ENCODE results near the gene PROM1. TPM values are rescaled to one million over a fixed set of nuclear protein-coding genes. Genes with fewer than 3 reads are reported as not detected.

Gene PROM1
- total and polyA plus RNA-seq, 9 of the 15 experiments (the other 6 are each of a cell fraction or from before 2014, with no cell fraction given): 0.05 TPM; not detected in 8

DNA sequence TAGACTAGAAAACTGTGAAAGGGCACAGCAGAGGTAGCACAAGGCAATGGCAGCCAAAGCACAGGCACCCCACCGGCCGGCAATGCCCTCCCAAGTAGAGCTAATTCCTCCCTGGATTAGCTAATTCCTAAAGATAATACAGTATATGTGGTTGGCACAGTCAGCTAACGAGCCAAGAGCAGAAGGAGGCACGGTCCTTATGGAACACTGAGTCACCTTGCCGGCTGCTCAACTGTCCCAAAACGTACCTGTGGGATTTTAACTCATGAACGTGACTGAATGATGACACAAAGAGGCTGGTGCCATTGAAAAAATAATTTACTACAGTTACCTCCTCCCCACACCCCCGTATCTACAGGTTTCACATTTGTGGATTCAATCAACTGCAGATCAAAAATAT is 136.1 kb downstream of the PROM1 start:
- ATAC-seq (no peak), DNase-seq (ENCODE audit: extremely low read depth in 1 of 4, low spot score in 3 of 4) (no peak), FAIRE-seq (no peak)
- in situ Hi-C loops (cut with MboI): no loop called here
- no peaks in the 10 kb centered on the region for H3K4me1 ChIP-seq (replicated peaks in 1 of 2; ENCODE audit: control insufficient read depth in 2 of 2, insufficient read depth in 2 of 2, low read length in 2 of 2)
- H3K27me3 ChIP-seq (ENCODE audit: control insufficient read depth in 2 of 2, insufficient read depth in 2 of 2, low read length in 2 of 2): peaks cover 0 to 12% of the 10 kb centered on the region in 2 experiments; a peak in 1 of 5 replicates
- no peak overlapping the region for H3K9ac ChIP-seq (ENCODE audit: insufficient read depth in 1 of 2, low read depth in 2 of 2, low read length in 2 of 2)
- H3K4me3 ChIP-seq: no peak overlapping the region
- H2AFZ ChIP-seq (ENCODE audit: low read depth, low read length): no peak overlapping the region
- no peak overlapping the region for H3K27ac ChIP-seq (ENCODE audit: extremely low read depth, low read depth, low read length)
- WGBS (ENCODE audit: insufficient coverage, low coverage, missing lambda C conversion rate): 2% methylated on average over 8 of the region's 8 CpGs
- H3K9me3 ChIP-seq (replicated peaks; ENCODE audit: control insufficient read depth, insufficient read depth, low read depth, low read length): no peaks in the 10 kb centered on the region
- H3K9me1 ChIP-seq (ENCODE audit: control insufficient read depth, insufficient read depth, low read length): no peaks in the 10 kb centered on the region
- H3K4me2 ChIP-seq (ENCODE audit: insufficient read depth, low read length): no peak overlapping the region
- intact Hi-C loops (cut with micrococcal nuclease): no loop called here
- no TSS peak for BruUV-seq (replicated peaks)
- no peaks in the 10 kb centered on the region for H3K79me2 ChIP-seq (ENCODE audit: control insufficient read depth, insufficient read depth, low read length)
- no peak for TF ChIP-seq CSDE1 (IDR thresholded peaks at IDR 0.05)
- no peak for TF ChIP-seq ZNF316 (IDR thresholded peaks at IDR 0.05)
- no peak for TF ChIP-seq HDAC3 (IDR thresholded peaks at IDR 0.05; ENCODE audit: borderline replicate concordance, partially characterized antibody)
- no peak for TF ChIP-seq ADNP (tag; IDR thresholded peaks at IDR 0.05)
- no peak for TF ChIP-seq POLR2AphosphoS2 (IDR thresholded peaks at IDR 0.05; ENCODE audit: low read length)
- no peak for TF ChIP-seq HNRNPH1 (optimal IDR thresholded peaks at IDR 0.05; ENCODE audit: low read depth, low read length)
- TF ChIP-seq, protein P1, sequence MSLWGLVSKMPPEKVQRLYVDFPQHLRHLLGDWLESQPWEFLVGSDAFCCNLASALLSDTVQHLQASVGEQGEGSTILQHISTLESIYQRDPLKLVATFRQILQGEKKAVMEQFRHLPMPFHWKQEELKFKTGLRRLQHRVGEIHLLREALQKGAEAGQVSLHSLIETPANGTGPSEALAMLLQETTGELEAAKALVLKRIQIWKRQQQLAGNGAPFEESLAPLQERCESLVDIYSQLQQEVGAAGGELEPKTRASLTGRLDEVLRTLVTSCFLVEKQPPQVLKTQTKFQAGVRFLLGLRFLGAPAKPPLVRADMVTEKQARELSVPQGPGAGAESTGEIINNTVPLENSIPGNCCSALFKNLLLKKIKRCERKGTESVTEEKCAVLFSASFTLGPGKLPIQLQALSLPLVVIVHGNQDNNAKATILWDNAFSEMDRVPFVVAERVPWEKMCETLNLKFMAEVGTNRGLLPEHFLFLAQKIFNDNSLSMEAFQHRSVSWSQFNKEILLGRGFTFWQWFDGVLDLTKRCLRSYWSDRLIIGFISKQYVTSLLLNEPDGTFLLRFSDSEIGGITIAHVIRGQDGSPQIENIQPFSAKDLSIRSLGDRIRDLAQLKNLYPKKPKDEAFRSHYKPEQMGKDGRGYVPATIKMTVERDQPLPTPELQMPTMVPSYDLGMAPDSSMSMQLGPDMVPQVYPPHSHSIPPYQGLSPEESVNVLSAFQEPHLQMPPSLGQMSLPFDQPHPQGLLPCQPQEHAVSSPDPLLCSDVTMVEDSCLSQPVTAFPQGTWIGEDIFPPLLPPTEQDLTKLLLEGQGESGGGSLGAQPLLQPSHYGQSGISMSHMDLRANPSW (CRISPR knock-in tag; IDR thresholded peaks at IDR 0.05): no peak
- no peak for TF ChIP-seq ZNF197 (CRISPR knock-in tag; IDR thresholded peaks at IDR 0.05; ENCODE audit: low read depth)
- no peak for TF ChIP-seq FOSL1 (tag; conservative IDR thresholded peaks at IDR 0.05)
- no peak for TF ChIP-seq TAL1 (IDR thresholded peaks at IDR 0.05)
- TF ChIP-seq CAMTA2 (CRISPR knock-in tag; conservative IDR thresholded peaks at IDR 0.05): no peak
- TF ChIP-seq RBM14 (IDR thresholded peaks at IDR 0.05; ENCODE audit: borderline replicate concordance, insufficient read depth, low read depth, low read length): no peak
- TF ChIP-seq HDAC2 (IDR thresholded peaks at IDR 0.05): no peak
- TF ChIP-seq CBFA2T3 (IDR thresholded peaks at IDR 0.05): no peak
- no peak for TF ChIP-seq FOXA3 (CRISPR knock-in tag; conservative IDR thresholded peaks at IDR 0.05 in 1 of 2, IDR thresholded peaks at IDR 0.05 in 1 of 2)
- TF ChIP-seq, protein P2, sequence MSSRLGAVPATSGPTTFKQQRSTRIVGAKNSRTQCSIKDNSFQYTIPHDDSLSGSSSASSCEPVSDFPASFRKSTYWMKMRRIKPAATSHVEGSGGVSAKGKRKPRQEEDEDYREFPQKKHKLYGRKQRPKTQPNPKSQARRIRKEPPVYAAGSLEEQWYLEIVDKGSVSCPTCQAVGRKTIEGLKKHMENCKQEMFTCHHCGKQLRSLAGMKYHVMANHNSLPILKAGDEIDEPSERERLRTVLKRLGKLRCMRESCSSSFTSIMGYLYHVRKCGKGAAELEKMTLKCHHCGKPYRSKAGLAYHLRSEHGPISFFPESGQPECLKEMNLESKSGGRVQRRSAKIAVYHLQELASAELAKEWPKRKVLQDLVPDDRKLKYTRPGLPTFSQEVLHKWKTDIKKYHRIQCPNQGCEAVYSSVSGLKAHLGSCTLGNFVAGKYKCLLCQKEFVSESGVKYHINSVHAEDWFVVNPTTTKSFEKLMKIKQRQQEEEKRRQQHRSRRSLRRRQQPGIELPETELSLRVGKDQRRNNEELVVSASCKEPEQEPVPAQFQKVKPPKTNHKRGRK (tag; IDR thresholded peaks at IDR 0.05): no peak
- no peak for TF ChIP-seq HNRNPL (IDR thresholded peaks at IDR 0.05; ENCODE audit: low read depth, low read length)
- TF ChIP-seq IFI16 (CRISPR knock-in tag; IDR thresholded peaks at IDR 0.05): no peak
- no peak for TF ChIP-seq TEAD2 (tag; IDR thresholded peaks at IDR 0.05)
- ChIA-PET CTCF (ENCODE audit: low intra/inter-chr PET ratio) (no interaction called here), POLR2A (no interaction called here)
- H3K36me3 ChIP-seq (ENCODE audit: control insufficient read depth, insufficient read depth, low read length): no peaks in the 10 kb centered on the region
- no peaks in the 10 kb centered on the region for H4K20me1 ChIP-seq (replicated peaks; ENCODE audit: control insufficient read depth, insufficient read depth, low read length)

Data from K562 (cell line).